ENCODE measurements around the gene CRAMP1. TPM values are rescaled to one million over a fixed set of nuclear protein-coding genes. Genes with fewer than 3 reads are reported as not detected.

Gene CRAMP1
- total RNA-seq, 4 donors from 2014 or later: 7.6 to 11.7 (median 9.8) TPM

DNA sequence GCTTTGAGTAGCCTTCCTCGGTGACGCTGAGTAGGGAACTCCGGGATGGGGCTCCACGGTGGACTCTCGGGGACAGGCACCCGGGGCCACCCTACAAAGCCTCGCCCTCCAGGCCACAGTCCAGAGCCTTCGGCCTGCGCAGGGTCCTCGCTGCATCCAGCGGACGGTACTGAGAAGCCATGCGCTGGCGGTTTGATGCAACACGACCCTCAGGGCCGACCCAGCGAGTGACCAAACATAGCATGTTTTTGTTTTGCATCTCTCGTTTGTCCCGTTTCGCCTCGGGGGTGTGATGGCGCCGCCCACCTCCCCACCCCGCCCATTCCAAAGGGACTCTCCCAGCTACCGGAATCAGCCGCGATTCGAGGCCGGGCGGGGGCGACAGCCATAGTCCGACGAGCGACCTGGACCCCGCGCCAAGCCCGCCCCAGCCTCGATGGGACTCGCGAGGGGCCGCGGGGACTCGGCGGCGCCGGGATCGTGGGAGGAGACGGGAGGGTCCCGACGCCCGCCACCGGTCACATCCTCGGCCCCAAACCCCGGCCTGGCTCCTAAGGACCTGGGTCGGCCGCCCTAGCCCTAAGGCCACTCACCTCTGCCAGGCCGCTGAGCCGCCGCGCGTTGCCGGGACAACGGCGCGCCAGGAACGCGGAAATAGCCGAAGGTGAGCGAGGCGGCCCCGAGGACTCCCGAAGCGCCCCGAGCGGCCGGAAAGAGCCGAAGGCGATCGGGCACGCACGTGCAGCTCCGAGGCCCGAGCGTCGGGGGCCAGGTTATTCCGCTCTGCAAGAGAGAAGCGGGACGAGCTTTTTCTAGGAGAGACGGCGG lies 1.9 kb upstream of the CRAMP1 start:
- TF ChIP-seq, protein P1, sequence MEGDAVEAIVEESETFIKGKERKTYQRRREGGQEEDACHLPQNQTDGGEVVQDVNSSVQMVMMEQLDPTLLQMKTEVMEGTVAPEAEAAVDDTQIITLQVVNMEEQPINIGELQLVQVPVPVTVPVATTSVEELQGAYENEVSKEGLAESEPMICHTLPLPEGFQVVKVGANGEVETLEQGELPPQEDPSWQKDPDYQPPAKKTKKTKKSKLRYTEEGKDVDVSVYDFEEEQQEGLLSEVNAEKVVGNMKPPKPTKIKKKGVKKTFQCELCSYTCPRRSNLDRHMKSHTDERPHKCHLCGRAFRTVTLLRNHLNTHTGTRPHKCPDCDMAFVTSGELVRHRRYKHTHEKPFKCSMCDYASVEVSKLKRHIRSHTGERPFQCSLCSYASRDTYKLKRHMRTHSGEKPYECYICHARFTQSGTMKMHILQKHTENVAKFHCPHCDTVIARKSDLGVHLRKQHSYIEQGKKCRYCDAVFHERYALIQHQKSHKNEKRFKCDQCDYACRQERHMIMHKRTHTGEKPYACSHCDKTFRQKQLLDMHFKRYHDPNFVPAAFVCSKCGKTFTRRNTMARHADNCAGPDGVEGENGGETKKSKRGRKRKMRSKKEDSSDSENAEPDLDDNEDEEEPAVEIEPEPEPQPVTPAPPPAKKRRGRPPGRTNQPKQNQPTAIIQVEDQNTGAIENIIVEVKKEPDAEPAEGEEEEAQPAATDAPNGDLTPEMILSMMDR (IDR thresholded peaks at IDR 0.05): no peak
- DNase-seq (ENCODE audit: low spot score) (peak; percentile 65), ATAC-seq (ENCODE audit: low FRiP score) (peak; percentile 61)

GRCh38 chr16:1610899-1611632 lies 1.1 kb upstream of the CRAMP1 start:
- DNase-seq (ENCODE audit: low spot score) (no peak), ATAC-seq (ENCODE audit: low FRiP score) (peak; percentile 37)
- TF ChIP-seq, protein P1 (IDR thresholded peaks at IDR 0.05): no peak

GRCh38 chr16:1613211-1613622 lies 1.1 kb downstream of the CRAMP1 start:
- no peak for ATAC-seq (ENCODE audit: low FRiP score)

GRCh38 chr16:1613728-1614455 lies 1.7 kb downstream of the CRAMP1 start:
- DNase-seq (ENCODE audit: low spot score) (peak; percentile 38), ATAC-seq (ENCODE audit: low FRiP score) (no peak)
- TF ChIP-seq, protein P1 (IDR thresholded peaks at IDR 0.05): no peak

More at GRCh38 chr16:1613211-1613622, 1.1 kb downstream of the CRAMP1 start:
- TF ChIP-seq, protein P1 (IDR thresholded peaks at IDR 0.05): no peak
- no peak for DNase-seq (ENCODE audit: low spot score)

- no peak for ATAC-seq (ENCODE audit: low FRiP score)
- DNase-seq (ENCODE audit: low spot score): no peak
Observed at GRCh38 chr16:1614456-1615102, 2.4 kb downstream of the CRAMP1 start.

DNA sequence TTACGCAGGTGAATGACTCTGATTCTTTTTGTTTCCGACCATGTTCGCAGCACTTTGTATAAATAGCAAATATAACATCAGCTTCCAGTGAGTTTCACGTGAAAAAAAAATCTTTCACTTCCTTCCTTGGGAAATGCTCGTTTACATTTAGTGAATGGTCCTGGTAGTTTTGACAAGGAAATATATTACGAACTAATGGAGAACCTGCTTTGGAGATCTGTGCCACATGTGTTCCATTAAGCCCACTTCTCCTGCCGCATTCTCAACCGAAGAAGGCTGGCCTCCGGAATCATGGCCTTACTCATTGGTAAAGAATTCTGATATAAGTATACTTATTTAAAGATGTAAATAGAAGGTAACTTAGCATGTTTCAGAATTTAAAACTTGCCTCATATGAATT lies 3.6 kb downstream of the CRAMP1 start:
- no peak for ATAC-seq (ENCODE audit: low FRiP score)
- TF ChIP-seq, protein P1 (IDR thresholded peaks at IDR 0.05): no peak

More at GRCh38 chr16:1614456-1615102, 2.4 kb downstream of the CRAMP1 start:
- TF ChIP-seq, protein P1 (IDR thresholded peaks at IDR 0.05): no peak

More for the DNA sequence above, 3.6 kb downstream of the CRAMP1 start:
- no peak for DNase-seq (ENCODE audit: low spot score)

Measured in omental fat pad (tissue), 4 donors.